ENCODE measurements around the gene PTPN18.

Gene PTPN18

GRCh38 chr2:130372833-130373807 lies 17.3 kb downstream of the PTPN18 start:
- H3K4me1 ChIP-seq (ENCODE audit: low read length): peaks cover 46% of the 10 kb centered on the region
- H3K9me3 ChIP-seq (ENCODE audit: insufficient read depth, low read length): no peaks in the 10 kb centered on the region
- peak overlapping the region; percentile 96 for H3K4me3 ChIP-seq (ENCODE audit: low read length)
- peak overlapping the region; percentile 97 for H3K4me2 ChIP-seq (ENCODE audit: low read length)
- H3K36me3 ChIP-seq (replicated peaks; ENCODE audit: low read depth, low read length): peaks cover 63% of the 10 kb centered on the region
- no peaks in the 10 kb centered on the region for H3K27me3 ChIP-seq (ENCODE audit: low read depth, low read length)
- peak overlapping the region; percentile 99 for H3K9ac ChIP-seq (ENCODE audit: low read length)
- peak overlapping the region; percentile 80 for H3K27ac ChIP-seq (ENCODE audit: low read length)
- H4K20me1 ChIP-seq (ENCODE audit: insufficient read depth, low read length): peaks cover 27% of the 10 kb centered on the region; the same call in 1 of the 2 replicates
- H3K79me2 ChIP-seq (ENCODE audit: low read length): peaks cover 58% of the 10 kb centered on the region
- no peak for TF ChIP-seq CTCF (IDR thresholded peaks at IDR 0.05; ENCODE audit: low read depth, low read length)
- TF ChIP-seq EZH2phosphoT487 (IDR thresholded peaks at IDR 0.05; ENCODE audit: low read depth): no peak
- H2AFZ ChIP-seq (ENCODE audit: low read depth, low read length): no peak overlapping the region

GRCh38 chr2:130373808-130374365 lies 18.0 kb downstream of the PTPN18 start:
- Histone ChIP-seq H3K4me2 (ENCODE audit: low read length) (peak overlapping the region; percentile 97), H4K20me1 (ENCODE audit: insufficient read depth, low read length) (peaks cover 29% of the 10 kb centered on the region; the same call in 1 of the 2 replicates), H2AFZ (ENCODE audit: low read depth, low read length) (no peak overlapping the region), H3K9me3 (ENCODE audit: insufficient read depth, low read length) (no peaks in the 10 kb centered on the region), H3K79me2 (ENCODE audit: low read length) (peaks cover 66% of the 10 kb centered on the region), H3K4me3 (ENCODE audit: low read length) (peak overlapping the region; percentile 96), H3K36me3 (replicated peaks; ENCODE audit: low read depth, low read length) (peaks cover 67% of the 10 kb centered on the region), H3K27ac (ENCODE audit: low read length) (no peak overlapping the region), H3K9ac (ENCODE audit: low read length) (no peak overlapping the region; the same call in 1 of the 2 replicates), H3K4me1 (ENCODE audit: low read length) (peaks cover 46% of the 10 kb centered on the region), H3K27me3 (ENCODE audit: low read depth, low read length) (no peaks in the 10 kb centered on the region)
- no peak for TF ChIP-seq CTCF (IDR thresholded peaks at IDR 0.05; ENCODE audit: low read depth, low read length)
- TF ChIP-seq EZH2phosphoT487 (IDR thresholded peaks at IDR 0.05; ENCODE audit: low read depth): no peak

DNA sequence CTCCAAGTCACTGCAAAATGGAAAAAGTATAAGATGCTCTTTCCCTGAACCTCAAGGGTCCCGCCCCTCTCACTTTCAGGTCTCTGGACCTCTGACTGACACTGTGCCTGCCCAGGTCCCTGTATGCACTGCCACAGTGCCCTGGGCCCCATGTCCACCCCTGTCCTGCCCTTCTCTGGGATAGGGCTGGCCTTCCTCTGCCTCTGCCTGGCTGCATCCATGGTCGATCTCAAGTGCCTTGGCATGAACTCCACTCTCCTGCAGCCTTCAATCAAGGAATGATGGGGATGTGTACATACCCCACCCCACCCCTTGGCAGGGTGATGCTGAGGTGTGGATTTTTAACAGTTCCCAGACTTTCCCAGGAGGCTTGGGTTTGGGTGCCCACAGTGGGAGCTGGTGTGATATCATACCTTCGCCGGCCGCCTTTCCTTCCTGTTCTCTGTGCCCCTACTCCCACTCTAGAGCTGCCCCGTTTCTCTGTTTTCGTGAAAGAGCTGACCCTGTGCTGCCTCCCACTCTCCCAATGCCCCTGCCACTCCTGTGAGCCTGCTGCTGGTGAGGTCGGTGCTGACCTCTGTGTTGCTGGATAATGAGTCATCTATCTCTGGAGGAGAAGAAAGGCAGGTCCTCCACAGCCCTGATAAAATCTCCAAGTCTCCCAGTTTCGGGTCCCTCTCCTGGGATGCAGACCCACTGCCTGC lies 18.9 kb downstream of the PTPN18 start:
- Histone ChIP-seq H3K79me2 (ENCODE audit: low read length) (peaks cover 67% of the 10 kb centered on the region), H3K27ac (ENCODE audit: low read length) (no peak overlapping the region), H4K20me1 (ENCODE audit: insufficient read depth, low read length) (peaks cover 29% of the 10 kb centered on the region; the same call in 1 of the 2 replicates), H3K4me2 (ENCODE audit: low read length) (no peak overlapping the region), H2AFZ (ENCODE audit: low read depth, low read length) (no peak overlapping the region), H3K36me3 (replicated peaks; ENCODE audit: low read depth, low read length) (peaks cover 71% of the 10 kb centered on the region), H3K9ac (ENCODE audit: low read length) (no peak overlapping the region), H3K9me3 (ENCODE audit: insufficient read depth, low read length) (no peaks in the 10 kb centered on the region), H3K4me1 (ENCODE audit: low read length) (peaks cover 46% of the 10 kb centered on the region), H3K4me3 (ENCODE audit: low read length) (no peak overlapping the region), H3K27me3 (ENCODE audit: low read depth, low read length) (no peaks in the 10 kb centered on the region)
- TF ChIP-seq EZH2phosphoT487 (IDR thresholded peaks at IDR 0.05; ENCODE audit: low read depth): no peak

DNA sequence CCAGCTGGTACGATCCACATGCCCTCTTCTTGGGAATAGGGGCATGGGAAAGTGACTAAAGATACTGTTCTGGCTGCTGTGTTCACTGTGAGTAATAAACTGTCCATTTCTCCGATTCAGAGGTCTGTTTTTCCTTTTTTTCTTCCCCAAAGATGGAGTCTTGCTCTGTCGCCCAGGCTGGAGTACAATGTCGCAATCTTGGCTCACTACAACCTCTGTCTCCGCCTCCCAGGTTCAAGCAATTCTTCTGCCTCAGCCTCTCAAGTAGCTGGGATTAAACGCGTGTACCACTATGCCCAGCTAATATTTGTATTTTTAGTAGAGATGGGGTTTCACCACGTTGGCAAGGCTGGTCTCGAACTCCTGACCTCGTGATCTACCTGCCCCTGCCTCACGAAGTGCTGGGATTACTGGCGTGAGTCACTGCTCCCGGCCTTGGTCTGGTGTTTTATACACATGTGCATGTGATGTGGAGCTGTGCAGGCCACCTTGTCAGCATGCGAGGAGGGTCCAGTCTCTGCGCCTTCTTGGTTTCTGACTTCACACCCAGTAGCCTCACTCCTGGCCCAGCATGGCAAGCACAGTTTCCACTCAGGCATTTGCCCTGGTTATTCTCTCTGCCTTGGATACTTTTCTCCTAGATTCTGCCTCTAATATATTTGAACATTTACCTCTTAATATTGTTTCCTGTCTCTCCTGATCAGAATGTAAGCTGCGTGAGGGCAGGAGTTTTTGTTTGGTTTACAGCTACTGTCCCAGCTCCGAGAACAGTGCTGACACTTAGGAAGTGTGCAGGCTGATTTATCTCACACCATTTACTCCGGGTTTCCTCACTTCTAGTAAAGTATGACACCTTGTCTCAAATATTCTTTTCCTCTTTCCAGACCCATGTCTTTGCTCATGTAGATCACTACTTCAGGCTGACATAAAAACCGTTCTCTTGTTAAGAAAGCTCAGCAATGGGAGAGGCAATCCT lies 19.7 kb downstream of the PTPN18 start:
- Histone ChIP-seq H3K9me3 (ENCODE audit: insufficient read depth, low read length) (no peaks in the 10 kb centered on the region), H3K27ac (ENCODE audit: low read length) (peak overlapping the region; percentile 52; the same call in 1 of the 2 replicates), H3K36me3 (replicated peaks; ENCODE audit: low read depth, low read length) (peaks cover 70% of the 10 kb centered on the region), H4K20me1 (ENCODE audit: insufficient read depth, low read length) (peaks cover 37% of the 10 kb centered on the region; the same call in 1 of the 2 replicates), H3K79me2 (ENCODE audit: low read length) (peaks cover 68% of the 10 kb centered on the region), H2AFZ (ENCODE audit: low read depth, low read length) (no peak overlapping the region), H3K27me3 (ENCODE audit: low read depth, low read length) (no peaks in the 10 kb centered on the region), H3K4me1 (ENCODE audit: low read length) (peaks cover 40% of the 10 kb centered on the region), H3K9ac (ENCODE audit: low read length) (no peak overlapping the region), H3K4me3 (ENCODE audit: low read length) (no peak overlapping the region), H3K4me2 (ENCODE audit: low read length) (peak overlapping the region; percentile 64; the same call in 1 of the 2 replicates)
- no peak for TF ChIP-seq CTCF (IDR thresholded peaks at IDR 0.05; ENCODE audit: low read depth, low read length)
- no peak for TF ChIP-seq EZH2phosphoT487 (IDR thresholded peaks at IDR 0.05; ENCODE audit: low read depth)
